ENCODE measurements around the gene DLEU7. TPM values are rescaled to one million over a fixed set of nuclear protein-coding genes. Genes with fewer than 3 reads are reported as not detected.

The DLEU7 gene
- total and polyA plus RNA-seq, 10 of the 15 experiments (the other 5 are each of a cell fraction or from before 2014, with no cell fraction given), result not detected

DNA sequence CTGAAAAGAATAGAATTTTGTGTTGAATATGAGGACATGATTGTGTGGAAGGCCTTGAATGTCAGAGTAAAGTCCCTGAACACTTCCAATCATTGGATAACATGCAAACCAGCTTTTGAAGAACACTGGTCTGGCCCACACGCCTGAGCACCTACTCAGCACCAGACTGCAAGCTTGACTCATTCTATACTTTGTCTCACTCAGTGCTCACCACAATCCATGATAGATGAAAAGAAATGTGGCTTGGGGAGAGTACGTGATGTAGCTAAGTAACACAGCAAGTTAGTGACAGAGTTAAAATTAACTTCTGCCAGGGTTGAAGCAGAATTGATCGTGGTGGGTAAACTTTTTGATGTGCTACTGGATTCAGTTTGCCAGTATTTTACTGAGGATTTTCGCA is 12.0 kb downstream of the DLEU7 start (continued):
- TF ChIP-seq RAD51 (IDR thresholded peaks at IDR 0.05) (no peak), MXI1 (IDR thresholded peaks at IDR 0.05; ENCODE audit: low read depth, low read length) (no peak), ZNF207 (IDR thresholded peaks at IDR 0.05; ENCODE audit: borderline replicate concordance) (no peak), BACH1 (IDR thresholded peaks at IDR 0.05; ENCODE audit: borderline replicate concordance) (no peak), HCFC1 (IDR thresholded peaks at IDR 0.05; ENCODE audit: low read length) (no peak), MTA2 (IDR thresholded peaks at IDR 0.05; ENCODE audit: low read depth) (no peak)
- TF ChIP-seq, protein P1, sequence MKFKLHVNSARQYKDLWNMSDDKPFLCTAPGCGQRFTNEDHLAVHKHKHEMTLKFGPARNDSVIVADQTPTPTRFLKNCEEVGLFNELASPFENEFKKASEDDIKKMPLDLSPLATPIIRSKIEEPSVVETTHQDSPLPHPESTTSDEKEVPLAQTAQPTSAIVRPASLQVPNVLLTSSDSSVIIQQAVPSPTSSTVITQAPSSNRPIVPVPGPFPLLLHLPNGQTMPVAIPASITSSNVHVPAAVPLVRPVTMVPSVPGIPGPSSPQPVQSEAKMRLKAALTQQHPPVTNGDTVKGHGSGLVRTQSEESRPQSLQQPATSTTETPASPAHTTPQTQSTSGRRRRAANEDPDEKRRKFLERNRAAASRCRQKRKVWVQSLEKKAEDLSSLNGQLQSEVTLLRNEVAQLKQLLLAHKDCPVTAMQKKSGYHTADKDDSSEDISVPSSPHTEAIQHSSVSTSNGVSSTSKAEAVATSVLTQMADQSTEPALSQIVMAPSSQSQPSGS (IDR thresholded peaks at IDR 0.05; ENCODE audit: low read length), result no peak

GRCh38 chr13:50829896-50830295 is 13.6 kb downstream of the DLEU7 start:
- H3K9me3 ChIP-seq (replicated peaks; ENCODE audit: control insufficient read depth, insufficient read depth, low read length), result no peaks in the 10 kb centered on the region
- no peak overlapping the region for H3K9ac ChIP-seq (ENCODE audit: control insufficient read depth, insufficient read depth, low read length)
- in situ Hi-C loops (cut with MboI), result no loop called here
- H2AFZ ChIP-seq (ENCODE audit: control insufficient read depth, low read depth, low read length), result no peak overlapping the region
- no peak overlapping the region for H3K4me2 ChIP-seq (ENCODE audit: control insufficient read depth, insufficient read depth)
- POLR2A ChIA-PET, result no interaction called here
- H3K79me2 ChIP-seq (ENCODE audit: control insufficient read depth, insufficient read depth, low read length), result no peaks in the 10 kb centered on the region
- no peaks in the 10 kb centered on the region for H3K27me3 ChIP-seq (replicated peaks in 1 of 2; ENCODE audit: control insufficient read depth in 2 of 2, insufficient read depth in 2 of 2, low read length in 1 of 2)
- no peaks in the 10 kb centered on the region for H3K4me1 ChIP-seq (ENCODE audit: control insufficient read depth, insufficient read depth, low read length)
- no peak overlapping the region for H3K4me3 ChIP-seq
- intact Hi-C loops (cut with micrococcal nuclease; ENCODE audit: unreplicated experiment), result no loop called here
- no peak for DNase-seq (ENCODE audit: low read depth, low spot score)
- no peak for FAIRE-seq
- no peaks in the 10 kb centered on the region for H3K36me3 ChIP-seq (ENCODE audit: control insufficient read depth in 2 of 2, insufficient read depth in 2 of 2, low read length in 1 of 2)
- 81% methylated on average over 2 of the region's 2 CpGs for WGBS (ENCODE audit: insufficient coverage, insufficient replicate concordance, low lambda C conversion rate, missing lambda C conversion rate)
- no peak for ATAC-seq
- BruUV-seq (replicated peaks), result no TSS peak
- RAD21 ChIA-PET (ENCODE audit: unreplicated experiment), result no interaction called here
- CTCF ChIA-PET, result no interaction called here
- H4K20me1 ChIP-seq (ENCODE audit: control insufficient read depth, insufficient read depth), result no peaks in the 10 kb centered on the region
- H3K27ac ChIP-seq (ENCODE audit: control insufficient read depth, insufficient read depth), result no peak overlapping the region
- SMC1A ChIA-PET (ENCODE audit: uncharacterized antibody, unreplicated experiment), result interaction anchor here (1.0 to 1.2 kb wide), 3 partner anchors 17 to 368 kb away, joined by 3 to 4 read pairs (median 3); no protein-coding TSS in a partner anchor
- no peak for TF ChIP-seq BCL11A (IDR thresholded peaks at IDR 0.05; ENCODE audit: low read depth, low read length)
- TF ChIP-seq, protein P2, sequence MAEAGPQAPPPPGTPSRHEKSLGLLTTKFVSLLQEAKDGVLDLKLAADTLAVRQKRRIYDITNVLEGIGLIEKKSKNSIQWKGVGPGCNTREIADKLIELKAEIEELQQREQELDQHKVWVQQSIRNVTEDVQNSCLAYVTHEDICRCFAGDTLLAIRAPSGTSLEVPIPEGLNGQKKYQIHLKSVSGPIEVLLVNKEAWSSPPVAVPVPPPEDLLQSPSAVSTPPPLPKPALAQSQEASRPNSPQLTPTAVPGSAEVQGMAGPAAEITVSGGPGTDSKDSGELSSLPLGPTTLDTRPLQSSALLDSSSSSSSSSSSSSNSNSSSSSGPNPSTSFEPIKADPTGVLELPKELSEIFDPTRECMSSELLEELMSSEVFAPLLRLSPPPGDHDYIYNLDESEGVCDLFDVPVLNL (IDR thresholded peaks at IDR 0.05; ENCODE audit: low read depth, low read length), result no peak
- no peak for TF ChIP-seq SP1 (IDR thresholded peaks at IDR 0.05; ENCODE audit: low read depth, low read length)
- TF ChIP-seq, protein P3, sequence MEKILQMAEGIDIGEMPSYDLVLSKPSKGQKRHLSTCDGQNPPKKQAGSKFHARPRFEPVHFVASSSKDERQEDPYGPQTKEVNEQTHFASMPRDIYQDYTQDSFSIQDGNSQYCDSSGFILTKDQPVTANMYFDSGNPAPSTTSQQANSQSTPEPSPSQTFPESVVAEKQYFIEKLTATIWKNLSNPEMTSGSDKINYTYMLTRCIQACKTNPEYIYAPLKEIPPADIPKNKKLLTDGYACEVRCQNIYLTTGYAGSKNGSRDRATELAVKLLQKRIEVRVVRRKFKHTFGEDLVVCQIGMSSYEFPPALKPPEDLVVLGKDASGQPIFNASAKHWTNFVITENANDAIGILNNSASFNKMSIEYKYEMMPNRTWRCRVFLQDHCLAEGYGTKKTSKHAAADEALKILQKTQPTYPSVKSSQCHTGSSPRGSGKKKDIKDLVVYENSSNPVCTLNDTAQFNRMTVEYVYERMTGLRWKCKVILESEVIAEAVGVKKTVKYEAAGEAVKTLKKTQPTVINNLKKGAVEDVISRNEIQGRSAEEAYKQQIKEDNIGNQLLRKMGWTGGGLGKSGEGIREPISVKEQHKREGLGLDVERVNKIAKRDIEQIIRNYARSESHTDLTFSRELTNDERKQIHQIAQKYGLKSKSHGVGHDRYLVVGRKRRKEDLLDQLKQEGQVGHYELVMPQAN (conservative IDR thresholded peaks at IDR 0.05), result no peak
- TF ChIP-seq HCFC1 (IDR thresholded peaks at IDR 0.05; ENCODE audit: low read length), result no peak
- TF ChIP-seq ASH2L (IDR thresholded peaks at IDR 0.05; ENCODE audit: borderline replicate concordance, low read depth), result no peak
- no peak for TF ChIP-seq MEF2B (IDR thresholded peaks at IDR 0.05; ENCODE audit: partially characterized antibody, poor library complexity, severe bottlenecking)
- TF ChIP-seq SMC3 (IDR thresholded peaks at IDR 0.05; ENCODE audit: borderline replicate concordance, low read length), result no peak
- TF ChIP-seq, protein P4, sequence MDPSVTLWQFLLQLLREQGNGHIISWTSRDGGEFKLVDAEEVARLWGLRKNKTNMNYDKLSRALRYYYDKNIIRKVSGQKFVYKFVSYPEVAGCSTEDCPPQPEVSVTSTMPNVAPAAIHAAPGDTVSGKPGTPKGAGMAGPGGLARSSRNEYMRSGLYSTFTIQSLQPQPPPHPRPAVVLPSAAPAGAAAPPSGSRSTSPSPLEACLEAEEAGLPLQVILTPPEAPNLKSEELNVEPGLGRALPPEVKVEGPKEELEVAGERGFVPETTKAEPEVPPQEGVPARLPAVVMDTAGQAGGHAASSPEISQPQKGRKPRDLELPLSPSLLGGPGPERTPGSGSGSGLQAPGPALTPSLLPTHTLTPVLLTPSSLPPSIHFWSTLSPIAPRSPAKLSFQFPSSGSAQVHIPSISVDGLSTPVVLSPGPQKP (IDR thresholded peaks at IDR 0.05; ENCODE audit: low read depth, low read length), result no peak
- TF ChIP-seq BCL3 (IDR thresholded peaks at IDR 0.05; ENCODE audit: borderline replicate concordance, insufficient read depth, low read depth, low read length, poor library complexity, severe bottlenecking), result no peak
- TF ChIP-seq SMARCA5 (IDR thresholded peaks at IDR 0.05), result no peak
- no peak for TF ChIP-seq NR2C1 (IDR thresholded peaks at IDR 0.05)

All from GM12878 (cell line).